Urinary bladder (tissue), 4 donors: Measurements from ENCODE around the gene HOXD3. TPM values are rescaled to one million over a fixed set of nuclear protein-coding genes. Genes with fewer than 3 reads are reported as not detected.
A peak's percentile ranks its signal among the peaks of the same experiment; 100 is the strongest.

Experiments used
- DNase-seq: peaks from one replicate; pipeline ENCODE4 v3.0.0-alpha.2; 2015; ENCODE audit errors: extremely low spot score
- H3K27ac ChIP-seq: one replicate; pipeline ENCODE4 v1.5.1; 2013; ENCODE audit warnings: low read depth, mild to moderate bottlenecking, moderate library complexity
- H3K36me3 ChIP-seq: one replicate; pipeline ENCODE4 v1.6.1; 2013; ENCODE audit warnings: mild to moderate bottlenecking, moderate library complexity; ENCODE audit not compliant: insufficient read depth
- H3K4me1 ChIP-seq: one replicate; pipeline ENCODE4 v1.6.1; 2013; ENCODE audit warnings: mild to moderate bottlenecking, moderate library complexity; ENCODE audit not compliant: insufficient read depth
- H3K4me3 ChIP-seq: one replicate; pipeline ENCODE4 v1.5.1; 2013; ENCODE audit warnings: low read depth, low read length
- WGBS: extraction: QIAGEN DNeasy Blood & Tissue Kit; methylation state at CpG from one replicate; pipeline ENCODE4 v1.1.7; 2013; 5-methylcytosine and 5-hydroxymethylcytosine counted together
- polyA plus RNA-seq: library from polyadenylated mRNA; stranded (reverse); fragments of 200-250 nt; gene quantifications from one replicate; pipeline ENCODE4 v1.2.3, GENCODE V29; 2013
- total RNA-seq: library from RNA; depleted of rRNA; stranded (reverse); fragments of >200 nt; gene quantifications from one replicate; pipeline ENCODE4 v1.2.3, GENCODE V29; 2014
- donor health status: healthy with polysubstance abuse.
- donor health status: healthy.

The HOXD3 gene
- total and polyA plus RNA-seq, 2 donors, result 1.6 to 5.2 TPM

DNA sequence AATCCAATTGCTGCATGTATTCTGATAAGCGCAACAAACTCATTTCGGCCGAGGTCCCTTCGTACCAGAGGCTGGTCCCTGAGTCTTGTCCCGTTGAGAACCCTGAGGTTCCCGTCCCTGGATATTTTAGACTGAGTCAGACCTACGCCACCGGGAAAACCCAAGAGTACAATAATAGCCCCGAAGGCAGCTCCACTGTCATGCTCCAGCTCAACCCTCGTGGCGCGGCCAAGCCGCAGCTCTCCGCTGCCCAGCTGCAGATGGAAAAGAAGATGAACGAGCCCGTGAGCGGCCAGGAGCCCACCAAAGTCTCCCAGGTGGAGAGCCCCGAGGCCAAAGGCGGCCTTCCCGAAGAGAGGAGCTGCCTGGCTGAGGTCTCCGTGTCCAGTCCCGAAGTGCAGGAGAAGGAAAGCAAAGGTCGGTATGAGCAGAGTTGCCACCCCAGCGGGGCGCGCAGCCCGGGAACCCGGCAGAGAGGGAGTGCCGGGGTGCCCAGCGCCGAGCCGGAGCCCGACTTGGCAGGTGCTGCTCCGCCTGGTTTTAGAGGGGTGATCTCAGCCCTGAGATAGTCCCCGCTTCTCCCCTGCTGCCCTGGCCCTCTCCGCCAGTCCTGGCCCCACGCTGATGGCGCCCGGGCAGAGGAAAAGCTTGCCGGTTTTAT is 39.8 kb upstream of the HOXD3 start:
- no peak for DNase-seq
- WGBS, result 68% methylated on average over 40 of the region's 40 CpGs

DNA sequence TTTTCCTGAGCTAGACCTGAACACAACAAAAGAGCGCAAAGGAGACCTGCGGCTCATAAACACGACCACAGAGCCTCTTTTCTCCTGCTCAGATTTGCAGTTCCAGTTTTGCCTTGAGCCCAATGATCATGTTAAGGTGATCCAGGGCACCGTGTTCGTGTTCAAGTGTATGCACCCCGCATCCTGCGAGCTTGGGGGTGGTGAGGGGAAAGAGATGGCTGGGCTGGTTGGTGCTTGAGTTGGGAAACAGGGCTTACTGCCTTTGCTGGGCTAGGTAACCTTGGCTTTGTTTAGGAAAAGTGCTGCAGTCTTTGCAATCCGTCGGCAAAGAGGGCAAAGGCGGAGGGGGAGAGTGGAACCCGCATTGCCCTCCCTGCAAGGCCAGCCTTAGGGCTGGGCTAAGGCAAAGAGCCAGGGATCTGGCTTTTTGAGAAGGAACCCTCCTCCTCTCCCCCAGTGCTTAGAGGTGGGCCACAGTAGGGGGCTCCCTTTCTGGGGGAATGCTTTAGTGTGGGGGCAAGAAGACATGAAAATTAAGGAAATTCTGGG is 39.2 kb upstream of the HOXD3 start:
- no peak overlapping the region for H3K4me3 ChIP-seq
- H3K4me1 ChIP-seq, result no peaks in the 10 kb centered on the region
- H3K27ac ChIP-seq, result no peak overlapping the region
- H3K36me3 ChIP-seq, result no peaks in the 10 kb centered on the region
- no peak for DNase-seq
- 65% methylated on average over 11 of the region's 11 CpGs for WGBS

More for the DNA sequence above, 39.8 kb upstream of the HOXD3 start:
- H3K4me1 ChIP-seq, result no peaks in the 10 kb centered on the region
- peak overlapping the region; percentile 1 for H3K4me3 ChIP-seq
- H3K27ac ChIP-seq, result no peak overlapping the region
- no peaks in the 10 kb centered on the region for H3K36me3 ChIP-seq

DNA sequence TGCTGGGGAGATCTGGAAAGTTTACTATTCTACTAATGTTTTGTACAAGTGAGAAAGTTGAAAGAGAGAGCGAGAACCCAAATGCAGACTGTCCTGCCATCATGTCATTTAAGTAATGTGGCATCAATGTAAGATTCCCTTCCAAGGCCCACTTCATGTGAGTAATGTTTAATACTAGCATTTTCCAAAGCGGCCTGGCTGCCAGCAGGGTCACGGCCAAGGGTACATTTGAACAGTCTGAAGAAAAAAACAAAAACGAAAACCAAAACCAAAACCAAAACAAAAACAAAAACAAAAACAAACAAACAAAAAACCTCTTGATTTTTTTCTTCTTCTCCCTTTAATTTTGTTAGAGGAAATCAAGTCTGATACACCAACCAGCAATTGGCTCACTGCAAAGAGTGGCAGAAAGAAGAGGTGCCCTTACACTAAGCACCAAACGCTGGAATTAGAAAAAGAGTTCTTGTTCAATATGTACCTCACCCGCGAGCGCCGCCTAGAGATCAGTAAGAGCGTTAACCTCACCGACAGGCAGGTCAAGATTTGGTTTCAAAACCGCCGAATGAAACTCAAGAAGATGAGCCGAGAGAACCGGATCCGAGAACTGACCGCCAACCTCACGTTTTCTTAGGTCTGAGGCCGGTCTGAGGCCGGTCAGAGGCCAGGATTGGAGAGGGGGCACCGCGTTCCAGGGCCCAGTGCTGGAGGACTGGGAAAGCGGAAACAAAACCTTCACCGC is 38.3 kb upstream of the HOXD3 start:
- H3K27ac ChIP-seq, result no peak overlapping the region
- WGBS, result 64% methylated on average over 24 of the region's 24 CpGs

GRCh38 chr2:176120364-176121189 is 36.5 kb upstream of the HOXD3 start:
- no peak for DNase-seq
- 81% methylated on average over 13 of the region's 13 CpGs for WGBS
- H3K4me1 ChIP-seq, result no peaks in the 10 kb centered on the region
- H3K36me3 ChIP-seq, result no peaks in the 10 kb centered on the region
- no peak overlapping the region for H3K4me3 ChIP-seq
- no peak overlapping the region for H3K27ac ChIP-seq

More for the DNA sequence above, 38.3 kb upstream of the HOXD3 start:
- no peaks in the 10 kb centered on the region for H3K4me1 ChIP-seq
- H3K36me3 ChIP-seq, result no peaks in the 10 kb centered on the region
- no peak for DNase-seq
- H3K4me3 ChIP-seq, result no peak overlapping the region

DNA sequence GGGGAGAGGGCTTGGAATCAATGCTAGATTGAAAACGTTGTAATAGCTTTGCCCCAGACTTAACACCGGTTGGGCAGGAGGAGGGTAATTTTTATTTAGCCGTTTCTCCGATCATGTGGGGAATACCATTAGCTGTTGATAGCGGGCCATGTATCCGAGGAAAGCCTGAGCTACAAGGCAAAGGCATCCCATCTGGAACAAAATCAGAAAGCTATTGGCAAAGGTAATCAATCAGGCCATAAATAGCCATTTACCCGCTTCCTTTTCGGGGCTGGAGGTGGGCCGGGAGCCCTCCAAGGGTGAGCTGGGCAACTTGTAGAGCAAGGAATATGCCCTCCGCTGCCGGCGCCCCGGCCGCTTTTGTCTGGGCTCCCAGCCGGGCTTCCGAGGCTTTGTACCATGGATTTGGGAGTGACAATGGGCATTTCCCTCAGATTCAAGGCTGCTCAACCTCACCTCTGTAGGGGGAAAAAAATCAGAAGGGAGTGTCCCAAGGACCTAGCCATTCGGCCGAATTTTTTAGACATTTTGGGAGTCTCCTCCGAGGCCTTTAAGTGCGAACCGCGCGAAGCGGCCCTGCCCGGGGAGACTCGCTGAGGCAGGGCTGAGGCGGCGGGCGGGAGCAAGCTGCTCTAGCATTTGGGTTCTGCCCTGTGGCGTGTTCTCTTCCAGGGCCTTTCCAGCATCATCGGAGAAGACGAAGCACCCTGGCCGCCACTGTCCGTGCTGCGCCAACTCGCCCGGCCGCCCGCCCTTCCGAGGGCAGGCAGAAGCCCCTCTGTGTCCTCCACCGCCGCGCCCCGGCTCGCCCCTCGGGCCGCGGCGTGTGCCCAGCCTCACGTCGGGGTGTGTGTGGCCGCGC is 35.7 kb upstream of the HOXD3 start:
- Histone ChIP-seq H3K27ac (no peak overlapping the region), H3K36me3 (no peaks in the 10 kb centered on the region), H3K4me1 (no peaks in the 10 kb centered on the region), H3K4me3 (peak overlapping the region; percentile 46)
- no peak for DNase-seq
- 61% methylated on average over 53 of the region's 53 CpGs for WGBS

GRCh38 chr2:176122052-176122682 is 34.9 kb upstream of the HOXD3 start:
- DNase-seq, result no peak
- no peaks in the 10 kb centered on the region for H3K36me3 ChIP-seq
- peak overlapping the region; percentile 46 for H3K4me3 ChIP-seq
- no peak overlapping the region for H3K27ac ChIP-seq
- no peaks in the 10 kb centered on the region for H3K4me1 ChIP-seq
- 36% methylated on average over 47 of the region's 47 CpGs for WGBS

- Histone ChIP-seq H3K27ac (peak within 1 kb of the TSS; percentile 53), H3K4me3 (peak within 1 kb of the TSS; percentile 46), H3K36me3 (no peaks in the 10 kb centered on the region), H3K4me1 (no peaks in the 10 kb centered on the region)
- no peak for DNase-seq
- WGBS, result 29% methylated on average over 84 of the region's 84 CpGs
These were observed 34.3 kb upstream of the HOXD3 start, which contains the start of gene HOXD9 for GRCh38 chr2:176122683-176123410. Gene HOXD9 (plus strand): TSS chr2:176122719. CDS start chr2:176122769, 50 bp downstream.

GRCh38 chr2:176123411-176124109 is 33.5 kb upstream of the HOXD3 start:
- no peaks in the 10 kb centered on the region for H3K36me3 ChIP-seq
- H3K4me3 ChIP-seq, result peak overlapping the region; percentile 46
- H3K27ac ChIP-seq, result no peak overlapping the region
- WGBS, result 63% methylated on average over 40 of the region's 40 CpGs
- no peaks in the 10 kb centered on the region for H3K4me1 ChIP-seq
- no peak for DNase-seq

- 79% methylated on average over 34 of the region's 34 CpGs for WGBS
- Histone ChIP-seq H3K4me3 (peak overlapping the region; percentile 46), H3K27ac (no peak overlapping the region), H3K4me1 (no peaks in the 10 kb centered on the region), H3K36me3 (no peaks in the 10 kb centered on the region)
- no peak for DNase-seq
These were observed 32.8 kb upstream of the HOXD3 start for GRCh38 chr2:176124110-176124946.

DNA sequence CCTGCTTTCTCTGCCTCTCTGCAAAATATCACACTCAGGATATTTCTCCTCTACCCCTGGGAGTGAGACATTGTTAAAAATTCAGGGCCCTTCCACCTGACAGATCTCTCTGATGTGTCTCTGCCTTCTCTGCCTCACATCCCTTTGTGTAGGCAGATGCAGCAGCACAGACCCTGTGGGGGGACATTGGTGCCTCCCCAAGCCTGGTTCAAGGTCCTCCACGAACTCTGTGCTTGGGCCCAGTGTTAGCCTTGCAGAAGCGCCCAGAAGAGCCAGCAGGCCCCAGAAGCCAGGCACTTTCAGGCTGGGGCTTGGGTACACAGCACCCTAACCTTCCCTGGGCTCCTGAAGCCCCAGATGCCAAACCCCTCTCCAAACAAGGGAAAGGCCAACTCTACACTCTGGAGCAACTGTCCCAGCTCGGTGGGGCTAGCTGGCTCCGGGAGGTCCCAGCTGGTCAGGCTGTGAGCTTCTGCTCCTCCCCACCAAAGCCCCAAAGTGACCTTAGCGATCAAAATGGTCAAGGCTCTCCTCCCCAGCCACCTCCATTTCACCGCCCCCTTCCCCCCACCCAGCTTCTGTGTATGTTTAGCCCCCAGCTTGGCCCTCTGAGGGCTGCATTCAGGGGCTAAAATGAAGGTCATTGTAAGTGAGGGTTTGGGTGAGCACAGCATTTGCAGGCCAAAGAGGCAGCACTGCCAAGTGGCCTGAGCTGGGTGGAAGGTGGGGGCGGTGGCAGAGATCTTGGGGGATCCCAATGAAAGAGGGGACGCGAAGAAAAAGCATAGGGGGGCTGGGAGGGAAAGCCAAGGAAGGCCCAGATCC is 31.9 kb upstream of the HOXD3 start:
- Histone ChIP-seq H3K27ac (no peak overlapping the region), H3K4me3 (no peak overlapping the region)
- 77% methylated on average over 9 of the region's 9 CpGs for WGBS

More for the DNA sequence above, 31.9 kb upstream of the HOXD3 start:
- Histone ChIP-seq H3K36me3 (no peaks in the 10 kb centered on the region), H3K4me1 (peaks cover 2% of the 10 kb centered on the region)
- DNase-seq, result no peak
